CD4-positive, alpha-beta memory T cell (primary cell): ENCODE data around the gene GSTO2. TPM values are rescaled to one million over a fixed set of nuclear protein-coding genes. Genes with fewer than 3 reads are reported as not detected.

Experiments used
- CTCF ChIA-PET: fragments of 350-600 bp; sonication (Branson Sonifier 250); formaldehyde crosslinking; loops from one replicate; lab custom pipeline; 2021; ENCODE audit warnings: inconsistent platforms; ENCODE audit not compliant: partially characterized antibody; lab: Charles Lee
- POLR2A ChIA-PET: fragments of 350-600 bp; sonication (Branson Sonifier 250); formaldehyde crosslinking; loops from one replicate; lab custom pipeline; 2021; ENCODE audit not compliant: partially characterized antibody; lab: Charles Lee
- DNase-seq, 5 donors: peaks; one replicate each; pipeline versions ENCODE4 v3.0.0 to v3.0.0-alpha.2; 2020 to 2022; ENCODE audit warnings: mixed read lengths in 1 of 5
- H3K27ac ChIP-seq: one replicate; pipeline ENCODE4 v1.7.0; 2013; ENCODE audit warnings: low read depth, low read length
- H3K27me3 ChIP-seq: 2 replicates; pipeline ENCODE4 v1.7.0; 2013; ENCODE audit warnings: mild to moderate bottlenecking, low read length, moderate library complexity; ENCODE audit not compliant: insufficient read depth
- H3K36me3 ChIP-seq: 2 replicates; pipeline ENCODE4 v1.7.0; 2013; ENCODE audit warnings: mild to moderate bottlenecking, low read length, moderate library complexity; ENCODE audit not compliant: insufficient read depth
- H3K4me1 ChIP-seq: 2 replicates; pipeline ENCODE4 v1.7.0; 2013; ENCODE audit warnings: mild to moderate bottlenecking, low read length, moderate library complexity; ENCODE audit not compliant: insufficient read depth
- H3K4me3 ChIP-seq, 2 donors: one replicate each; pipeline ENCODE4 v1.7.0; 2013; ENCODE audit warnings: low read length in 2 of 2, mild to moderate bottlenecking in 1 of 2
- H3K9me3 ChIP-seq, 2 donors: one replicate each; pipeline ENCODE4 v1.7.0; 2013; ENCODE audit warnings: low read length in 2 of 2, control low read depth in 1 of 2; ENCODE audit not compliant: control insufficient read depth in 1 of 2
- H3K27ac Mint-ChIP-seq, 7 donors: one replicate each; pipeline ENCODE4 v1.8.0; 2020 to 2021; ENCODE audit warnings: mixed read lengths in 7 of 7, mild to moderate bottlenecking in 6 of 7, inconsistent platforms in 3 of 7, moderate library complexity in 3 of 7
- H3K27me3 Mint-ChIP-seq, 2 donors: one replicate each; pipeline ENCODE4 v1.8.0; 2020 to 2021; ENCODE audit warnings: mixed read lengths in 2 of 2
- H3K36me3 Mint-ChIP-seq, 2 donors: one replicate each; pipeline ENCODE4 v1.8.0; 2020 to 2021; ENCODE audit warnings: mixed read lengths in 2 of 2, inconsistent platforms in 1 of 2, mild to moderate bottlenecking in 1 of 2
- H3K4me1 Mint-ChIP-seq, 4 donors: one replicate each; pipeline ENCODE4 v1.8.0; 2020 to 2021; ENCODE audit warnings: mixed read lengths in 4 of 4, mild to moderate bottlenecking in 1 of 4
- H3K4me3 Mint-ChIP-seq, 8 donors: one replicate each; pipeline ENCODE4 v1.8.0; 2020 to 2021; ENCODE audit warnings: mixed read lengths in 8 of 8, mild to moderate bottlenecking in 7 of 8, moderate library complexity in 6 of 8, inconsistent platforms in 3 of 8
- H3K9me3 Mint-ChIP-seq, 8 donors: one replicate each; pipeline ENCODE4 v1.8.0; 2020 to 2021; ENCODE audit warnings: mixed read lengths in 8 of 8, mild to moderate bottlenecking in 5 of 8, inconsistent platforms in 3 of 8, moderate library complexity in 1 of 8
- intact Hi-C: fragments of 100-400 bp; cut with micrococcal nuclease; formaldehyde crosslinking; loops from one replicate; pipeline ENCODE4 v1.15.1; 2023
- polyA plus RNA-seq, 2 donors: library from polyadenylated mRNA; unstranded; fragments of 300-500 nt; fragmentation: Illumina TruSeq; gene quantifications; one replicate each; pipeline ENCODE4 v1.2.3, GENCODE V29; 2021
- total RNA-seq, 2 experiments: library from RNA; stranded (reverse); gene quantifications; one replicate each; pipeline ENCODE4 v1.2.3, GENCODE V29; 2021

The GSTO2 gene
- total and polyA plus RNA-seq, 4 experiments from 2014 or later, result 0.94 to 2.3 (median 1.4) TPM

- ChIA-PET CTCF (interaction anchor here (1.1 to 8.1 kb wide), 5 partner anchors 9 to 40 kb away, joined by 3 to 65 read pairs (median 18); partner anchors contain the start of genes CFAP58 and ITPRIP), POLR2A (interaction anchor here (1.1 to 9.9 kb wide), 3 partner anchors 8 to 24 kb away, joined by 3 to 72 read pairs (median 8); partner anchors contain the start of gene ITPRIP)
- no peak for DNase-seq
- Mint-ChIP-seq H3K4me1 (peaks cover 17 to 53% (median 36%) of the 10 kb centered on the region in 4 donors), H3K36me3 (peaks cover 17 to 44% of the 10 kb centered on the region in 2 donors), H3K27me3 (no peaks in the 10 kb centered on the region), H3K27ac (no peak overlapping the region), H3K4me3 (no peak overlapping the region), H3K9me3 (no peaks in the 10 kb centered on the region)
- intact Hi-C loops, result no loop called here
- Histone ChIP-seq H3K27me3 (no peaks in the 10 kb centered on the region), H3K4me3 (no peak overlapping the region), H3K36me3 (peaks cover 36% of the 10 kb centered on the region), H3K4me1 (peaks cover 17% of the 10 kb centered on the region), H3K9me3 (no peaks in the 10 kb centered on the region), H3K27ac (no peak overlapping the region)
Observed at GRCh38 chr10:104314591-104315485, 45.9 kb downstream of the GSTO2 start.

- peaks cover 17 to 44% of the 10 kb centered on the region in 2 donors for H3K36me3 Mint-ChIP-seq
- H3K9me3 ChIP-seq, result no peaks in the 10 kb centered on the region
- intact Hi-C loops, result no loop called here
Observed at GRCh38 chr10:104315486-104315921, 46.5 kb downstream of the GSTO2 start.

GRCh38 chr10:104316321-104317099 is 47.5 kb downstream of the GSTO2 start:
- POLR2A ChIA-PET, result interaction anchor here (2.8 kb wide), 1 partner anchor 22 kb away, joined by 8 read pairs; the partner anchor contains the start of gene ITPRIP
- no peak overlapping the region for H3K4me3 Mint-ChIP-seq
- intact Hi-C loops, result no loop called here
- peaks cover 36% of the 10 kb centered on the region for H3K36me3 ChIP-seq
- peaks cover 25% of the 10 kb centered on the region for H3K4me1 ChIP-seq
- H3K9me3 Mint-ChIP-seq, result no peaks in the 10 kb centered on the region
- peak overlapping the region in 1 of 7 donors; percentile 10 for H3K27ac Mint-ChIP-seq
- H3K27me3 Mint-ChIP-seq, result no peaks in the 10 kb centered on the region
- no peak for DNase-seq
- no peaks in the 10 kb centered on the region for H3K27me3 ChIP-seq
- no peak overlapping the region for H3K4me3 ChIP-seq
- peaks cover 21 to 58% (median 43%) of the 10 kb centered on the region in 4 donors for H3K4me1 Mint-ChIP-seq
- CTCF ChIA-PET, result interaction anchor here (1.0 to 8.1 kb wide), 4 partner anchors 9 to 35 kb away, joined by 3 to 65 read pairs (median 32); partner anchors contain the start of gene CFAP58
- no peak overlapping the region for H3K27ac ChIP-seq
- H3K36me3 Mint-ChIP-seq, result peaks cover 17 to 44% of the 10 kb centered on the region in 2 donors
- no peaks in the 10 kb centered on the region for H3K9me3 ChIP-seq

More at GRCh38 chr10:104315486-104315921, 46.5 kb downstream of the GSTO2 start:
- Mint-ChIP-seq H3K4me1 (peaks cover 18 to 54% (median 35%) of the 10 kb centered on the region in 4 donors), H3K27ac (no peak overlapping the region), H3K4me3 (no peak overlapping the region), H3K9me3 (no peaks in the 10 kb centered on the region), H3K27me3 (no peaks in the 10 kb centered on the region)
- ChIA-PET CTCF (interaction anchor here (1.1 to 8.1 kb wide), 4 partner anchors 10 to 36 kb away, joined by 3 to 65 read pairs (median 32); partner anchors contain the start of genes CFAP58 and ITPRIP), POLR2A (interaction anchor here (1.1 to 2.8 kb wide), 2 partner anchors 10 to 23 kb away, joined by 3 to 8 read pairs; partner anchors contain the start of gene ITPRIP)
- Histone ChIP-seq H3K36me3 (peaks cover 36% of the 10 kb centered on the region), H3K4me3 (no peak overlapping the region), H3K27ac (no peak overlapping the region), H3K27me3 (no peaks in the 10 kb centered on the region), H3K4me1 (peaks cover 17% of the 10 kb centered on the region)
- no peak for DNase-seq

- Histone ChIP-seq H3K4me1 (peaks cover 33% of the 10 kb centered on the region), H3K36me3 (peaks cover 35% of the 10 kb centered on the region), H3K4me3 (no peak overlapping the region), H3K27me3 (no peaks in the 10 kb centered on the region), H3K9me3 (no peaks in the 10 kb centered on the region), H3K27ac (no peak overlapping the region)
- intact Hi-C loops, result no loop called here
- no peak overlapping the region for H3K4me3 Mint-ChIP-seq
- DNase-seq, result no peak
- H3K36me3 Mint-ChIP-seq, result peaks cover 13 to 45% of the 10 kb centered on the region in 2 donors
- CTCF ChIA-PET, result interaction anchor here (1.0 to 8.1 kb wide), 3 partner anchors 10 to 34 kb away, joined by 3 to 65 read pairs (median 47); partner anchors contain the start of gene CFAP58
- POLR2A ChIA-PET, result no interaction called here
- peaks cover 26 to 62% (median 48%) of the 10 kb centered on the region in 4 donors for H3K4me1 Mint-ChIP-seq
- H3K27ac Mint-ChIP-seq, result peak overlapping the region in 3 of 7 donors; percentile 17 to 64 (median 19)
- H3K27me3 Mint-ChIP-seq, result no peaks in the 10 kb centered on the region
- H3K9me3 Mint-ChIP-seq, result no peaks in the 10 kb centered on the region
Observed at GRCh38 chr10:104317269-104317710, 48.3 kb downstream of the GSTO2 start.

GRCh38 chr10:104317726-104318299 is 48.8 kb downstream of the GSTO2 start:
- Mint-ChIP-seq H3K36me3 (peaks cover 8 to 42% of the 10 kb centered on the region in 2 donors), H3K27me3 (no peaks in the 10 kb centered on the region), H3K4me3 (no peak overlapping the region), H3K4me1 (peaks cover 31 to 64% (median 52%) of the 10 kb centered on the region in 4 donors), H3K27ac (peak overlapping the region in 2 of 7 donors; percentile 9 to 65), H3K9me3 (no peaks in the 10 kb centered on the region)
- Histone ChIP-seq H3K36me3 (peaks cover 29% of the 10 kb centered on the region), H3K4me1 (peaks cover 38% of the 10 kb centered on the region), H3K27ac (no peak overlapping the region), H3K9me3 (no peaks in the 10 kb centered on the region), H3K27me3 (no peaks in the 10 kb centered on the region), H3K4me3 (no peak overlapping the region)
- ChIA-PET CTCF (interaction anchor here (7.4 kb wide), 1 partner anchor 26 kb away, joined by 47 read pairs; no protein-coding TSS in a partner anchor), POLR2A (no interaction called here)
- DNase-seq, result no peak
- intact Hi-C loops, result no loop called here

GRCh38 chr10:104318326-104318725 is 49.3 kb downstream of the GSTO2 start:
- CTCF ChIA-PET, result interaction anchor here (1.0 to 7.4 kb wide), 3 partner anchors 12 to 35 kb away, joined by 3 to 47 read pairs (median 6); partner anchors contain the start of gene CFAP58
- no peaks in the 10 kb centered on the region for H3K9me3 ChIP-seq
- no peak overlapping the region for H3K27ac ChIP-seq
- intact Hi-C loops, result no loop called here
- H3K4me3 ChIP-seq, result no peak overlapping the region
- Mint-ChIP-seq H3K4me1 (peaks cover 35 to 65% (median 55%) of the 10 kb centered on the region in 4 donors), H3K27ac (peak overlapping the region in 3 of 7 donors; percentile 9 to 65 (median 27)), H3K36me3 (peaks cover 8 to 37% of the 10 kb centered on the region in 2 donors), H3K4me3 (no peak overlapping the region), H3K27me3 (no peaks in the 10 kb centered on the region), H3K9me3 (peaks cover 0 to 3% (median 0%) of the 10 kb centered on the region in 8 donors)
- POLR2A ChIA-PET, result no interaction called here
- peaks cover 26% of the 10 kb centered on the region for H3K36me3 ChIP-seq
- H3K27me3 ChIP-seq, result no peaks in the 10 kb centered on the region
- H3K4me1 ChIP-seq, result peaks cover 43% of the 10 kb centered on the region
- no peak for DNase-seq
